SK-N-SH (cell line): ENCODE data around the gene CDC42SE1. TPM values are rescaled to one million over a fixed set of nuclear protein-coding genes. Genes with fewer than 3 reads are reported as not detected.

Experiments used
- CTCF ChIA-PET: fragments of 300-600, 350-600 bp; formaldehyde crosslinking; extraction: SDS; loops from one replicate; lab custom pipeline; 2021; lab: Yijun Ruan, JAX
- POLR2A ChIA-PET: fragments of 350-600 bp; sonication (Branson Sonifier 250); formaldehyde crosslinking; extraction: SDS; loops from one replicate; lab custom pipeline; 2020; ENCODE audit warnings: antibody characterized with exemption, inconsistent platforms; lab: Yijun Ruan, JAX
- DNase-seq: peaks from one replicate; pipeline ENCODE4 v3.0.0; 2012
- H2AFZ ChIP-seq: fragments of 200-600 bp; sonication (generic); 2 replicates; pipeline ENCODE4 v1.8.1; 2016; ENCODE audit warnings: antibody characterized with exemption, mild to moderate bottlenecking, low read depth
- H3F3A ChIP-seq: fragments of 200-600 bp; sonication (generic); replicated peaks from 2 replicates; pipeline ENCODE3; 2016; ENCODE audit warnings: antibody characterized with exemption, mild to moderate bottlenecking; ENCODE audit not compliant: insufficient read depth
- H3K27ac ChIP-seq, 2 experiments: fragments of 200-500 bp in 1 of 2; fragments of 200-600 bp in 1 of 2; sonication (Bioruptor generic) in 1 of 2; sonication (generic), shearing (Covaris generic) in 1 of 2; 2 replicates each; pipeline versions ENCODE4 v1.5.1 to v1.6.1; 2014 to 2016; ENCODE audit warnings: low read depth in 2 of 2, inconsistent platforms in 1 of 2, low read length in 1 of 2, mild to moderate bottlenecking in 1 of 2, mixed read lengths in 1 of 2
- H3K27me3 ChIP-seq: fragments of 200-600 bp; sonication (generic), shearing (Covaris generic); 2 replicates; pipeline ENCODE4 v1.6.1; 2016; ENCODE audit warnings: mixed run types; ENCODE audit not compliant: insufficient read depth
- H3K36me3 ChIP-seq, 2 experiments: fragments of 200-500 bp in 1 of 2; fragments of 200-600 bp in 1 of 2; sonication (Bioruptor generic) in 1 of 2; sonication (generic) in 1 of 2; replicated peaks in 1 of 2; 2 replicates each; pipeline versions ENCODE3 to v1.5.1; 2014 to 2016; ENCODE audit warnings: low read length in 1 of 2, mild to moderate bottlenecking in 1 of 2; ENCODE audit not compliant: insufficient read depth in 2 of 2, control insufficient read depth in 1 of 2
- H3K4me1 ChIP-seq, 2 experiments: fragments of 200-500 bp in 1 of 2; fragments of 200-600 bp in 1 of 2; sonication (Bioruptor generic) in 1 of 2; sonication (generic), shearing (Covaris generic) in 1 of 2; 2 replicates each; pipeline versions ENCODE4 v1.5.1 to v1.6.1; 2014 to 2016; ENCODE audit warnings: low read depth in 1 of 2, low read length in 1 of 2, mixed run types in 1 of 2; ENCODE audit not compliant: insufficient read depth in 2 of 2, control insufficient read depth in 1 of 2
- H3K4me2 ChIP-seq: fragments of 200-600 bp; sonication (generic), shearing (Covaris generic); 2 replicates; pipeline ENCODE4 v1.6.1; 2017; ENCODE audit warnings: mixed run types
- H3K4me3 ChIP-seq, 2 experiments: fragments of 200-500 bp in 1 of 2; fragments of 200-600 bp in 1 of 2; sonication (Bioruptor generic) in 1 of 2; sonication (generic), shearing (Covaris generic) in 1 of 2; 2 replicates each; pipeline versions ENCODE4 v1.5.1 to v1.8.1; 2014 to 2016; ENCODE audit warnings: low read depth in 2 of 2, inconsistent platforms in 1 of 2, low read length in 1 of 2, mild to moderate bottlenecking in 1 of 2, mixed read lengths in 1 of 2, moderate library complexity in 1 of 2
- H3K79me2 ChIP-seq: fragments of 200-600 bp; sonication (generic); 2 replicates; pipeline ENCODE4 v1.8.1; 2017; ENCODE audit warnings: mild to moderate bottlenecking; ENCODE audit not compliant: insufficient read depth
- H3K9ac ChIP-seq: fragments of 200-600 bp; sonication (generic); 2 replicates; pipeline ENCODE4 v1.6.1; 2017; ENCODE audit warnings: mixed run types
- H3K9me2 ChIP-seq: fragments of 200-600 bp; sonication (generic); 2 replicates; pipeline ENCODE4 v1.6.1; 2017; ENCODE audit warnings: mixed run types
- H3K9me3 ChIP-seq: fragments of 200-600 bp; sonication (generic); 2 replicates; pipeline ENCODE4 v1.6.1; 2017; ENCODE audit warnings: mixed run types, mild to moderate bottlenecking, moderate library complexity
- H4K20me1 ChIP-seq: fragments of 200-600 bp; sonication (generic); 2 replicates; pipeline ENCODE4 v1.6.1; 2017; ENCODE audit warnings: mild to moderate bottlenecking, mixed run types; ENCODE audit not compliant: insufficient read depth
- CTCF ChIP-seq: fragments of 200-600 bp; sonication (generic); IDR thresholded peaks from 2 replicates; pipeline ENCODE4 v1.6.1; 2017; ENCODE audit warnings: antibody characterized with exemption, mild to moderate bottlenecking, moderate library complexity
- FOSL2 ChIP-seq: IDR thresholded peaks from 2 replicates; pipeline ENCODE4 v1.4.0; 2012; ENCODE audit warnings: low read depth, mild to moderate bottlenecking, moderate library complexity, borderline replicate concordance
- GATA2 ChIP-seq: sonication (generic); formaldehyde crosslinking; IDR thresholded peaks from 2 replicates; pipeline ENCODE4 v1.5.0; 2020; ENCODE audit warnings: mild to moderate bottlenecking, missing genetic modification reagents
- MEF2A ChIP-seq: IDR thresholded peaks from 2 replicates; pipeline ENCODE4 v1.4.0; 2012; ENCODE audit warnings: low read depth, borderline replicate concordance
- MXI1 ChIP-seq: IDR thresholded peaks from 2 replicates; pipeline ENCODE4 v1.6.1; 2012; ENCODE audit warnings: mild to moderate bottlenecking, low read depth, low read length, improper control_type of control experiment
- POLR2AphosphoS5 ChIP-seq: IDR thresholded peaks from 2 replicates; pipeline ENCODE4 v1.6.1; 2012; ENCODE audit warnings: low read depth, low read length
- RAD21 ChIP-seq: IDR thresholded peaks from 2 replicates; pipeline ENCODE4 v1.6.1; 2012; ENCODE audit warnings: mild to moderate bottlenecking, low read length
- SIN3A ChIP-seq: IDR thresholded peaks from 2 replicates; pipeline ENCODE4 v1.6.1; 2012; ENCODE audit warnings: low read depth, mild to moderate bottlenecking, low read length, moderate library complexity, borderline replicate concordance
- SMC3 ChIP-seq: IDR thresholded peaks from 2 replicates; pipeline ENCODE4 v1.6.1; 2012; ENCODE audit warnings: low read depth, low read length, improper control_type of control experiment
- TCF12 ChIP-seq: IDR thresholded peaks from 2 replicates; pipeline ENCODE4 v1.4.0; 2012
- YY1 ChIP-seq: IDR thresholded peaks from 2 replicates; pipeline ENCODE4 v1.4.0; 2012; ENCODE audit warnings: low read depth, mild to moderate bottlenecking
- ZBTB33 ChIP-seq: IDR thresholded peaks from 2 replicates; pipeline ENCODE4 v1.4.0; 2012; ENCODE audit warnings: low read depth, borderline replicate concordance
- WGBS: methylation state at CpG from one replicate; pipeline ENCODE4 v1.1.6; 2017; ENCODE audit warnings: low lambda C conversion rate; 5-methylcytosine and 5-hydroxymethylcytosine counted together
- polyA plus RNA-seq, 3 experiments: library from polyadenylated mRNA; depleted of rRNA; stranded (reverse); fragments of >200 nt; gene quantifications; 2 replicates each; pipeline ENCODE4 v1.2.3, GENCODE V29; 2012

The CDC42SE1 gene
- polyA plus RNA-seq, 1 of the 3 experiments (the other 2 are of a cell fraction) = 47.8 TPM

GRCh38 chr1:151024540-151025146, 34.8 kb downstream of the CDC42SE1 start:
- Histone ChIP-seq H3K9ac (no peak overlapping the region), H3K4me2 (no peak overlapping the region), H3K36me3 (peaks cover 12 to 16% of the 10 kb centered on the region in 2 experiments), H3K9me2 (no peaks in the 10 kb centered on the region), H4K20me1 (no peaks in the 10 kb centered on the region), H3K9me3 (no peaks in the 10 kb centered on the region), H3K4me1 (no peaks in the 10 kb centered on the region), H3F3A (no peaks in the 10 kb centered on the region), H3K27me3 (no peaks in the 10 kb centered on the region), H2AFZ (no peak overlapping the region), H3K4me3 (no peak overlapping the region; a peak in 1 of 4 replicates), H3K27ac (no peak overlapping the region), H3K79me2 (no peaks in the 10 kb centered on the region)
- peak; percentile 80 for DNase-seq
- POLR2A ChIA-PET = interaction anchor here (0.6 kb wide), 1 partner anchor 172 kb away, joined by 3 read pairs; no protein-coding TSS in a partner anchor
- 60% methylated on average over 6 of the region's 6 CpGs for WGBS
- TF ChIP-seq MEF2A (no peak), SMC3 (peak; percentile 71), CTCF (peak; percentile 76), GATA2 (CRISPR knock-in tag) (no peak), RAD21 (peak; percentile 81)
- CTCF ChIA-PET = interaction anchor here (0.5 to 5.1 kb wide), 29 partner anchors 13 to 775 kb away, joined by 3 to 29 read pairs (median 4); partner anchors contain the start of genes BNIPL, C1orf56, CDC42SE1 and LYSMD1

- TF ChIP-seq ZBTB33 = no peak
- no peak for TF ChIP-seq MXI1
- TF ChIP-seq YY1 = no peak
- TF ChIP-seq POLR2AphosphoS5 = no peak
- no peak for TF ChIP-seq TCF12
- TF ChIP-seq FOSL2 = no peak
- no peak for TF ChIP-seq SIN3A
- DNase-seq = no peak
- Histone ChIP-seq H2AFZ (no peak overlapping the region), H3K79me2 (peaks cover 14% of the 10 kb centered on the region; the same call in 1 of the 2 replicates), H3K9me3 (no peaks in the 10 kb centered on the region), H4K20me1 (no peaks in the 10 kb centered on the region), H3K27ac (no peak overlapping the region; a peak in 1 of 4 replicates), H3F3A (no peaks in the 10 kb centered on the region), H3K9ac (no peak overlapping the region), H3K27me3 (no peaks in the 10 kb centered on the region), H3K4me1 (peaks cover 4 to 6% of the 10 kb centered on the region in 2 experiments; a peak in 1 of 4 replicates), H3K36me3 (peaks cover 4 to 12% of the 10 kb centered on the region in 2 experiments), H3K4me3 (no peak overlapping the region), H3K9me2 (no peaks in the 10 kb centered on the region), H3K4me2 (no peak overlapping the region)
- ChIA-PET CTCF (interaction anchor here (1.6 kb wide), 1 partner anchor 18 kb away, joined by 7 read pairs; no protein-coding TSS in a partner anchor), POLR2A (no interaction called here)
- WGBS = 98% methylated on average over 2 of the region's 2 CpGs
Measured at GRCh38 chr1:151013518-151013917, 45.9 kb downstream of the CDC42SE1 start.
